Measurements from ENCODE around the gene ILF3. TPM values are rescaled to one million over a fixed set of nuclear protein-coding genes. Genes with fewer than 3 reads are reported as not detected.

Gene ILF3
- total and polyA plus RNA-seq, 2 of the 13 experiments (the other 11 are each of a cell fraction or from before 2014, with no cell fraction given), result 120 to 173 TPM

DNA sequence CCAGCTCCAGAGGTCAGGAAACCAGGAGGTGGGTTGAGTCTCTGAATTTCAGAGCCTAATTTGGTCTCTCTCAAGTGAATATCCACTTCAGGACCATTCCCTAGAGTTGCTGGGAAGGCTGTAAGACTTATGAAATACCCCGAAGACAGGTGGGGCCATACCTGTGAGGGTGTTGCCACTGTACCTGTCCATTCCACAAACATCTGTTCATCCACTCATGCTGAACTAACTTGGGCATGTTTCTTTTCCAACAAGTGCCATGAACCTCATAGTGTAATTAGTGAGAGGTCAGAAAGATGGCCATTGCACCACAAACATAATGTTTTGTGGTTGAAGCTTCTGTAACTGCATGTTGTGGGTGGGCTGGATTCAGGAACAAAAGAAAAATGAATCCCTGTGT is 7.8 kb downstream of the ILF3 start:
- Histone ChIP-seq H4K20me1 (ENCODE audit: insufficient read depth, low read length) (peaks cover 90% of the 10 kb centered on the region), H2AFZ (ENCODE audit: low read length) (no peak overlapping the region), H3K36me3 (replicated peaks in 1 of 2; ENCODE audit: control insufficient read depth in 1 of 2, insufficient read depth in 2 of 2, low read length in 2 of 2) (peaks cover 7 to 40% of the 10 kb centered on the region in 2 experiments), H3K9ac (ENCODE audit: insufficient read depth, low read depth, low read length) (no peak overlapping the region), H3K4me1 (ENCODE audit: insufficient read depth, low read length) (peaks cover 55% of the 10 kb centered on the region), H3K27me3 (ENCODE audit: control insufficient read depth in 1 of 2, insufficient read depth in 2 of 2, low read length in 2 of 2) (no peaks in the 10 kb centered on the region), H3K79me2 (ENCODE audit: insufficient read depth, low read length) (peaks cover 96% of the 10 kb centered on the region), H3K9me3 (ENCODE audit: low read length) (no peaks in the 10 kb centered on the region), H3K4me3 (replicated peaks in 1 of 3; ENCODE audit: insufficient read depth in 1 of 3, low read depth in 2 of 3, low read length in 3 of 3) (no peak overlapping the region), H3K27ac (ENCODE audit: extremely low read length, insufficient read depth, low read length) (no peak overlapping the region), H3K4me2 (ENCODE audit: low read depth, low read length) (no peak overlapping the region)
- ATAC-seq (no peak), DNase-seq (ENCODE audit: low spot score) (no peak), FAIRE-seq (no peak)
- ChIA-PET CTCF (ENCODE audit: low intra/inter-chr PET ratio, low total read pairs) (no interaction called here), POLR2A (no interaction called here)
- in situ Hi-C loops (cut with HindIII; ENCODE audit: extremely low pct_ligation_motif_present, low pct_unique_long_range_greater_than_20kb) (no loop called here), intact Hi-C loops (cut with micrococcal nuclease; ENCODE audit: unreplicated experiment) (no loop called here)
- TF ChIP-seq, protein P1, sequence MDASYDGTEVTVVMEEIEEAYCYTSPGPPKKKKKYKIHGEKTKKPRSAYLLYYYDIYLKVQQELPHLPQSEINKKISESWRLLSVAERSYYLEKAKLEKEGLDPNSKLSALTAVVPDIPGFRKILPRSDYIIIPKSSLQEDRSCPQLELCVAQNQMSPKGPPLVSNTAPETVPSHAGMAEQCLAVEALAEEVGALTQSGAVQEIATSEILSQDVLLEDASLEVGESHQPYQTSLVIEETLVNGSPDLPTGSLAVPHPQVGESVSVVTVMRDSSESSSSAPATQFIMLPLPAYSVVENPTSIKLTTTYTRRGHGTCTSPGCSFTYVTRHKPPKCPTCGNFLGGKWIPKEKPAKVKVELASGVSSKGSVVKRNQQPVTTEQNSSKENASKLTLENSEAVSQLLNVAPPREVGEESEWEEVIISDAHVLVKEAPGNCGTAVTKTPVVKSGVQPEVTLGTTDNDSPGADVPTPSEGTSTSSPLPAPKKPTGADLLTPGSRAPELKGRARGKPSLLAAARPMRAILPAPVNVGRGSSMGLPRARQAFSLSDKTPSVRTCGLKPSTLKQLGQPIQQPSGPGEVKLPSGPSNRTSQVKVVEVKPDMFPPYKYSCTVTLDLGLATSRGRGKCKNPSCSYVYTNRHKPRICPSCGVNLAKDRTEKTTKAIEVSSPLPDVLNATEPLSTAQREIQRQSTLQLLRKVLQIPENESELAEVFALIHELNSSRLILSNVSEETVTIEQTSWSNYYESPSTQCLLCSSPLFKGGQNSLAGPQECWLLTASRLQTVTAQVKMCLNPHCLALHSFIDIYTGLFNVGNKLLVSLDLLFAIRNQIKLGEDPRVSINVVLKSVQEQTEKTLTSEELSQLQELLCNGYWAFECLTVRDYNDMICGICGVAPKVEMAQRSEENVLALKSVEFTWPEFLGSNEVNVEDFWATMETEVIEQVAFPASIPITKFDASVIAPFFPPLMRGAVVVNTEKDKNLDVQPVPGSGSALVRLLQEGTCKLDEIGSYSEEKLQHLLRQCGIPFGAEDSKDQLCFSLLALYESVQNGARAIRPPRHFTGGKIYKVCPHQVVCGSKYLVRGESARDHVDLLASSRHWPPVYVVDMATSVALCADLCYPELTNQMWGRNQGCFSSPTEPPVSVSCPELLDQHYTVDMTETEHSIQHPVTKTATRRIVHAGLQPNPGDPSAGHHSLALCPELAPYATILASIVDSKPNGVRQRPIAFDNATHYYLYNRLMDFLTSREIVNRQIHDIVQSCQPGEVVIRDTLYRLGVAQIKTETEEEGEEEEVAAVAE (CRISPR knock-in tag; IDR thresholded peaks at IDR 0.05; ENCODE audit: borderline replicate concordance), result no peak
- TF ChIP-seq ISX (CRISPR knock-in tag; conservative IDR thresholded peaks at IDR 0.05), result no peak
- TF ChIP-seq ZBTB21 (CRISPR knock-in tag; IDR thresholded peaks at IDR 0.05), result no peak
- no peak for TF ChIP-seq KLF15 (CRISPR knock-in tag; IDR thresholded peaks at IDR 0.05; ENCODE audit: borderline replicate concordance)
- TF ChIP-seq RBM22 (optimal IDR thresholded peaks at IDR 0.05; ENCODE audit: low read length), result peak; percentile 11
- no TSS peak for BruUV-seq (replicated peaks)
- 80% methylated on average over 1 of the region's 1 CpG for WGBS (ENCODE audit: low lambda C conversion rate)

Data from HepG2 (cell line).